Esophagus muscularis mucosa (tissue), 4 donors: Measurements from ENCODE around the gene CCNB1IP1. TPM values are rescaled to one million over a fixed set of nuclear protein-coding genes. Genes with fewer than 3 reads are reported as not detected.
"Not testable (repeated sequence)": the region's sequence is repeated elsewhere in the genome, so short reads cannot be mapped to it uniquely, and the experiment has no call there.

Source experiments
- DNase-seq: peaks from one replicate; pipeline ENCODE4 v3.0.0-alpha.2; 2017; ENCODE audit errors: extremely low spot score
- H3K27ac ChIP-seq, 4 donors: fragments of 200-600 bp; sonication (generic); replicated peaks in 1 of 4; 1 replicate in 3 of 4; 2 replicates in 1 of 4; pipeline ENCODE4 v1.5.1; 2016 to 2019; ENCODE audit warnings: mild to moderate bottlenecking in 1 of 4
- H3K27me3 ChIP-seq, 4 donors: fragments of 200-600 bp; sonication (generic); one replicate each; pipeline versions ENCODE4 v1.5.1 to v1.6.0; 2016 to 2019
- H3K36me3 ChIP-seq, 4 donors: fragments of 200-600 bp; sonication (generic); one replicate each; pipeline ENCODE4 v1.5.1; 2016 to 2019
- H3K4me1 ChIP-seq, 4 donors: fragments of 200-600 bp; sonication (generic); one replicate each; pipeline ENCODE4 v1.5.1; 2016 to 2019
- H3K4me3 ChIP-seq, 4 donors: fragments of 200-600 bp; sonication (generic); 1 replicate in 2 of 4; 2 replicates in 2 of 4; pipeline ENCODE4 v1.5.1; 2016 to 2019; ENCODE audit warnings: mild to moderate bottlenecking in 4 of 4, moderate library complexity in 1 of 4
- H3K9me3 ChIP-seq, 4 donors: fragments of 200-600 bp; sonication (generic); 1 replicate in 3 of 4; 2 replicates in 1 of 4; pipeline ENCODE4 v1.5.1; 2016 to 2019
- EP300 ChIP-seq: sonication (generic); formaldehyde crosslinking; IDR thresholded peaks from one replicate; pipeline ENCODE4 v1.6.1; 2017; ENCODE audit warnings: antibody characterized with exemption
- POLR2A ChIP-seq: fragments of 450-650 bp; IDR thresholded peaks from one replicate; pipeline ENCODE4 v1.6.1; 2017; ENCODE audit warnings: antibody characterized with exemption, moderate library complexity, mild to moderate bottlenecking, low read depth
- POLR2AphosphoS5 ChIP-seq, 2 donors: sonication (generic); formaldehyde crosslinking; IDR thresholded peaks; one replicate each; pipeline ENCODE4 v1.6.1; 2017; ENCODE audit warnings: antibody characterized with exemption in 2 of 2
- WGBS: methylation state at CpG from one replicate; pipeline ENCODE4 v1.1.5; 2018; 5-methylcytosine and 5-hydroxymethylcytosine counted together
- intact Hi-C: fragments of 100-400 bp; cut with DNase I; formaldehyde crosslinking; loops from one replicate; pipeline ENCODE4 v1.15.1; 2023
- total RNA-seq, 4 donors: library from RNA; depleted of rRNA; stranded (reverse); fragments of >200 nt; gene quantifications; one replicate each; pipeline versions ENCODE4 v1.1.0 to v1.2.1, GENCODE V29; 2016
- TF ChIP-seq, protein P1 (sequence below), 3 experiments: fragments of 200-600 bp in 2 of 3; fragments of 450-650 bp in 1 of 3; sonication (generic) in 2 of 3; IDR thresholded peaks; one replicate each; pipeline ENCODE4 v1.5.1; 2017 to 2019; ENCODE audit warnings: antibody characterized with exemption in 3 of 3, mild to moderate bottlenecking in 2 of 3, moderate library complexity in 1 of 3

CCNB1IP1 gene
- total RNA-seq, 4 donors from 2014 or later: 31.8 to 60.6 (median 42.0) TPM

DNA sequence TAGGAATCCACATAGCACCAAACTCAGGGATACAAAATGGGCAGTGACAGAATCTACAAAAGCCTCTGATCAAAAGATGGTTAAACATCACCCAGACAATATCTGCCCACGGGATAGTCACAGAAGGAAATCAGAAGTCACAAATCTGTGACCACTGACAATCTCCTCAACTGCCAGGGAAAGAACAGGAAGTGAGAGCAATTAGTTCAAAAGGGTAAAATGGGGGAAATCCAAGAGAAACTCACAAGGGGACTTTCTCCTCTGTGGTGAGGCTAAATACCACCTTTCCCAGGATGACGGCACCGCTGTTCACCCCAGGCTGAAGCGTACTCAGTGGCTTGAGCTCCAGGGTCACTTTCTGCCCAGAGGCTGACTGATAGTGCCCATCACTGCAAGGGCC is 38.0 kb downstream of the CCNB1IP1 start:
- Histone ChIP-seq H3K4me3 (no peak overlapping the region), H3K4me1 (no peaks in the 10 kb centered on the region), H3K9me3 (no peaks in the 10 kb centered on the region), H3K27ac (no peak overlapping the region), H3K27me3 (no peaks in the 10 kb centered on the region), H3K36me3 (peaks cover 62 to 100% (median 86%) of the 10 kb centered on the region in 4 donors)
- intact Hi-C loops: no loop called here
- TF ChIP-seq, protein P1, sequence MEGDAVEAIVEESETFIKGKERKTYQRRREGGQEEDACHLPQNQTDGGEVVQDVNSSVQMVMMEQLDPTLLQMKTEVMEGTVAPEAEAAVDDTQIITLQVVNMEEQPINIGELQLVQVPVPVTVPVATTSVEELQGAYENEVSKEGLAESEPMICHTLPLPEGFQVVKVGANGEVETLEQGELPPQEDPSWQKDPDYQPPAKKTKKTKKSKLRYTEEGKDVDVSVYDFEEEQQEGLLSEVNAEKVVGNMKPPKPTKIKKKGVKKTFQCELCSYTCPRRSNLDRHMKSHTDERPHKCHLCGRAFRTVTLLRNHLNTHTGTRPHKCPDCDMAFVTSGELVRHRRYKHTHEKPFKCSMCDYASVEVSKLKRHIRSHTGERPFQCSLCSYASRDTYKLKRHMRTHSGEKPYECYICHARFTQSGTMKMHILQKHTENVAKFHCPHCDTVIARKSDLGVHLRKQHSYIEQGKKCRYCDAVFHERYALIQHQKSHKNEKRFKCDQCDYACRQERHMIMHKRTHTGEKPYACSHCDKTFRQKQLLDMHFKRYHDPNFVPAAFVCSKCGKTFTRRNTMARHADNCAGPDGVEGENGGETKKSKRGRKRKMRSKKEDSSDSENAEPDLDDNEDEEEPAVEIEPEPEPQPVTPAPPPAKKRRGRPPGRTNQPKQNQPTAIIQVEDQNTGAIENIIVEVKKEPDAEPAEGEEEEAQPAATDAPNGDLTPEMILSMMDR (IDR thresholded peaks at IDR 0.05): no peak
- TF ChIP-seq EP300 (no peak), POLR2AphosphoS5 (IDR thresholded peaks at IDR 0.05) (no peak), POLR2A (no peak)
- WGBS: 83% methylated on average over 4 of the region's 4 CpGs
- no peak for DNase-seq

DNA sequence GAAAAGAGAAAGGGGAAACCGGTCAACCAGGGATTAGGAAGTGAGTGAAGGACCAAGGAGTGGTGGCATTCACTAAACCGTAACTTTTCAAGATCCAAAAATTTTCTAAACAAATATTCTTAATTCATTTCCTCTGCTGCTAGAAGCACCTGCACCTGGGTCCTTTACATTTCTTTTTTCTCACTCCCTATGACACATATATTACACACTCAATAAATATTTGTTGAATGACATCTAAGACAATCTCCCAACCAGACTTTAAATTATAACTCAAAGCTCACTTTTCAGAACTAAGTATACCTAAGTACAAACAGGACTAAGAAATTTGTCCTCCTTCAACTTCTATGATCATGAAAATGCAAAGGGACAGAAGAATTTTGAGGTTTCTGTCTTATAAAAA is 38.4 kb downstream of the CCNB1IP1 start:
- no peak overlapping the region for H3K27ac ChIP-seq
- no peak overlapping the region for H3K4me3 ChIP-seq
- TF ChIP-seq POLR2AphosphoS5 (IDR thresholded peaks at IDR 0.05) (no peak), POLR2A (no peak), EP300 (no peak)
- TF ChIP-seq, protein P1 (IDR thresholded peaks at IDR 0.05): no peak
- H3K9me3 ChIP-seq: no peaks in the 10 kb centered on the region
- intact Hi-C loops: no loop called here
- 86% methylated on average over 2 of the region's 2 CpGs for WGBS
- H3K36me3 ChIP-seq: peaks cover 62 to 100% (median 86%) of the 10 kb centered on the region in 4 donors
- no peaks in the 10 kb centered on the region for H3K4me1 ChIP-seq
- DNase-seq: no peak
- H3K27me3 ChIP-seq: no peaks in the 10 kb centered on the region

DNA sequence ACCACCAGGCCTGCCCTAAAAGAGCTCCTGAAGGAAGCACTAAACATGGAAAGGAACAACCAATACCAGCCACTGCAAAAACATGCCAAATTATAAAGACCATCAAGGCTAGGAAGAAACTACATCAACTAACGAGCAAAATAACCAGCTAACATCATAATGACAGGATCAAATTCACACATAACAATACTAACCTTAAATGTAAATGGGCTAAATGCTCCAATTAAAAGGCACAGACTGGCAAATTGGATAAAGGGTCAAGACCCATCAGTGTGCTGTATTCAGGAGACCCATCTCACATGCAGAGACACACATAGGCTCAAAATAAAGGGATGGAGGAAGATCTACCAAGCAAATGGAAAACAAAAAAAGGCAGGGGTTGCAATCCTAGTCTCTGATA is 51.1 kb downstream of the CCNB1IP1 start:
- H3K27me3 ChIP-seq, intact Hi-C loops, H3K9me3 ChIP-seq, DNase-seq, H3K4me1 ChIP-seq, H3K27ac ChIP-seq, H3K4me3 ChIP-seq: not testable (repeated sequence)
- H3K36me3 ChIP-seq: peaks cover 0 to 28% (median 11%) of the 10 kb centered on the region in 4 donors
- 93% methylated on average over 1 of the region's 1 CpG for WGBS

DNA sequence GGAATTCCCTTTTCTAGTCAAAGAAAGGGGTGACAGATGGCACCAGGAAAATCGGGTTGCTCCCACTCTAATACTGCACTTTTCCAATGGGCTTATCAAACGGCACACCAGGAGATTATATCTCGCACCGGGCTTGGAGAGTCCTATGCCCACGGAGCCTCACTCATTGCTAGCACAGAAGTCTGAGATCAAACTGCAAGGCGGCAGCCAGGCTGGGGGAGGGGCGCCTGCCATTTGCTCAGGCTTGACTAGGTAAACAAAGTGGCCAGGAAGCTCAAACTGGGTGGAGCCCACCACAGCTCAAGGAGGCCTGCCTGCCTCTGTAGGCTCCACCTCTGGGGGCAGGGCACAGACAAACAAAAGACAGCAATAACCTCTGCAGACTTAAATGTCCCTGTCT is 52.8 kb downstream of the CCNB1IP1 start:
- H3K9me3 ChIP-seq, H3K4me3 ChIP-seq, H3K4me1 ChIP-seq, H3K27ac ChIP-seq, H3K27me3 ChIP-seq, DNase-seq, intact Hi-C loops: not testable (repeated sequence)
- WGBS: 97% methylated on average over 7 of the region's 7 CpGs
- peaks cover 0 to 17% (median 5%) of the 10 kb centered on the region in 4 donors for H3K36me3 ChIP-seq

DNA sequence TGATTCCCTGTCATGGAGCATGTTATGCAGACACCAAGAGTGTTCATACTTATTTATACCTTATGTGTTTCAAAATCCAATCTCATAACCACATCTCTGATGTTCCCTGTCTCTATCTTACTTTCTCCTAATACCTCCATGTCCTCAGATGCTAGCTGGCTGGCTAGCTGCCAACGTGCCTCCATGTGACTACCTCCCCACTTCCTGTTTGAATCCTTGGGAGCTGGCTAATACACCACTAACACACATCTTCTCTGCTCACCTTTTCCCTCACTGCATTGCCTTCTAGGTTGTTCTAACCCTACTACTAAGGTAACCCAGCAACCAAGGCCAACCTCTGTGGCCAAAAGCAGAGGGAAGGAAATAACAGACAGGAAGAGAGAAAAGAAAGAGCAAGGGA is 54.7 kb downstream of the CCNB1IP1 start:
- TF ChIP-seq EP300: no peak
- TF ChIP-seq, protein P1 (IDR thresholded peaks at IDR 0.05): no peak
- no peak for TF ChIP-seq POLR2AphosphoS5 (IDR thresholded peaks at IDR 0.05)
- TF ChIP-seq POLR2A: no peak
- WGBS: 63% methylated on average over 1 of the region's 1 CpG
- peaks cover 0 to 26% (median 7%) of the 10 kb centered on the region in 4 donors for H3K36me3 ChIP-seq
- no peaks in the 10 kb centered on the region for H3K9me3 ChIP-seq
- no peak for DNase-seq
- no peak overlapping the region for H3K27ac ChIP-seq
- H3K4me1 ChIP-seq: no peaks in the 10 kb centered on the region
- no peaks in the 10 kb centered on the region for H3K27me3 ChIP-seq
- intact Hi-C loops: no loop called here
- H3K4me3 ChIP-seq: no peak overlapping the region

DNA sequence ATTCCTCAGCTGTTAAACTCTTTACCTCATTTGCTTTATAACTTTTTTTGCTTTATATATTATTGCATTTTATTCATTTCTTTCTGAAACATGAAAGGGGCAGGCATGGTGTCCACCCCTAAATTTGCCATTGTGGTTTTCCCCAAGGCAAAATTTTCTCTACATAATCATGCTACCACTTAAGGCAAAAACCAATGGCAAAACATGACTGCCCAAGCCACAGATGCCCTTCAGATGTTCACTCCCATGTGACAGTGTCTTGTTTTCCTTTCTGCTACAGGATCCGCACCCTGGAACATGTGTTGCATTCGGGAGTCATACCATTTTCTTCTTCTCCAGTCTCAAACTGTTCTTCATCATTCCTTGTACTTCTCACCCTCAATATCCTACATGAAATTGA is 55.7 kb downstream of the CCNB1IP1 start:
- TF ChIP-seq EP300: no peak
- no peak for TF ChIP-seq POLR2A
- TF ChIP-seq, protein P1 (IDR thresholded peaks at IDR 0.05): no peak
- TF ChIP-seq POLR2AphosphoS5 (IDR thresholded peaks at IDR 0.05): no peak
- no peak for DNase-seq
- no peaks in the 10 kb centered on the region for H3K9me3 ChIP-seq
- no peaks in the 10 kb centered on the region for H3K27me3 ChIP-seq
- H3K4me3 ChIP-seq: no peak overlapping the region
- WGBS: 100% methylated on average over 2 of the region's 2 CpGs
- intact Hi-C loops: no loop called here
- no peak overlapping the region for H3K27ac ChIP-seq
- no peaks in the 10 kb centered on the region for H3K4me1 ChIP-seq
- peaks cover 0 to 29% (median 7%) of the 10 kb centered on the region in 4 donors for H3K36me3 ChIP-seq
